ENCODE results near the gene PSORS1C1.

DNA sequence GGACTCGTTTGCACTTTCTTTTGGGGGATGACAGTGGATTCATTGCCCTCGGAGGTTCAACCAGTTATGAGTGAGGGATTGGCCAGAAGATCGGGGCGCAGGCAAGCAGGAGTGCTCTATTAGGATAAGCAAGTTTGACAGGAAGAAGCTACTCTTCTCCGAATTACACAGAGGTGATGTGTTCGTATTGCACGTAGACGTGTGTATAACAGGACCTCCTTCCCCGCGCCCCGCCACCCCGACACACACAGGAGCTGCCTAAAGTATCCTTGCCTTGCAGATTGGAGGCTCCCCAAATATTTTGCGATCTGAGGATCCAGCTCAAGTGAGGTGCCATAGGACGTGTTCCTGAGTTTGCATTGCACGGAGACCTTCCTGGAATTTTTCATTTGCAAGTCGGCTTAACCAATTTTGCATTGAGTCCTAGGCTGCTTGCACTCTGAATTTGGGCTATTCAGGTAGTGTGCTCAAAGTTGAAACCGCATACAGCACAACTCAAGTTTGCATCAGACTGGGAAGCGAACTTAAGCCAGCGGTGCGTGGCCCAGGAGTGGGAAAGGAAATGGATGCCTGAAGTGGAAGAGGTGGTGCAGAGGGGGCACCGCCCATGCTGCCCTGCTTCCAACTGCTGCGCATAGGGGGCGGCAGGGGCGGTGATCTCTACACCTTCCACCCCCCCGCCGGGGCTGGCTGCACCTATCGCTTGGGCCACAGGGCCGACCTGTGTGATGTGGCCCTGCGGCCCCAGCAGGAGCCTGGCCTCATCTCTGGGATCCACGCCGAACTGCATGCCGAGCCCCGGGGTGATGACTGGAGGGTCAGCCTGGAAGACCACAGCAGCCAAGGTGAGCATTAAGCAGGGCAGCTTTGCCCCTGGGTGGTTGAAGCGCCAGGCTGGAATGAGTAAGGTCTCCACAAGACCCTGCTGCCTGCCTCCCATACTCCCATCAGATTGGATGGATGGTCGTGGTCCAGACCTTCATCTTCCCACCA is 44.6 kb downstream of the PSORS1C1 start:
- peak; percentile 53; the same call in 1 of the 2 replicates for TF ChIP-seq CTCF (conservative IDR thresholded peaks at IDR 0.05; ENCODE audit: low read length)
- no peak for TF ChIP-seq EZH2phosphoT487 (IDR thresholded peaks at IDR 0.05; ENCODE audit: borderline replicate concordance, low read depth, low read length)

All from OCI-LY7 (cell line).